Omental fat pad (tissue), 4 donors: ENCODE data around the gene COPRS. TPM values are rescaled to one million over a fixed set of nuclear protein-coding genes. Genes with fewer than 3 reads are reported as not detected.

ENCODE experiments used
- ATAC-seq: fragments of 150-250 bp; one replicate; pipeline ENCODE4 v1.9.1; 2016; ENCODE audit warnings: mild to moderate bottlenecking, moderate library complexity; ENCODE audit not compliant: low FRiP score
- DNase-seq: peaks from one replicate; pipeline ENCODE4 v3.0.0-alpha.2; 2019; ENCODE audit warnings: low spot score
- CTCF ChIP-seq, 3 donors: fragments of 450-650 bp; IDR thresholded peaks; one replicate each; pipeline ENCODE4 v1.5.1; 2016 to 2017; ENCODE audit warnings: antibody characterized with exemption in 3 of 3, mild to moderate bottlenecking in 3 of 3, moderate library complexity in 2 of 3
- total RNA-seq, 4 donors: library from RNA; depleted of rRNA; stranded (reverse); fragments of >200 nt; gene quantifications; one replicate each; pipeline ENCODE4 v1.1.0, GENCODE V29; 2016

COPRS gene
- 10 to 100 TPM; 39.2 to 76.1 (median 61.8) TPM for total RNA-seq

DNA sequence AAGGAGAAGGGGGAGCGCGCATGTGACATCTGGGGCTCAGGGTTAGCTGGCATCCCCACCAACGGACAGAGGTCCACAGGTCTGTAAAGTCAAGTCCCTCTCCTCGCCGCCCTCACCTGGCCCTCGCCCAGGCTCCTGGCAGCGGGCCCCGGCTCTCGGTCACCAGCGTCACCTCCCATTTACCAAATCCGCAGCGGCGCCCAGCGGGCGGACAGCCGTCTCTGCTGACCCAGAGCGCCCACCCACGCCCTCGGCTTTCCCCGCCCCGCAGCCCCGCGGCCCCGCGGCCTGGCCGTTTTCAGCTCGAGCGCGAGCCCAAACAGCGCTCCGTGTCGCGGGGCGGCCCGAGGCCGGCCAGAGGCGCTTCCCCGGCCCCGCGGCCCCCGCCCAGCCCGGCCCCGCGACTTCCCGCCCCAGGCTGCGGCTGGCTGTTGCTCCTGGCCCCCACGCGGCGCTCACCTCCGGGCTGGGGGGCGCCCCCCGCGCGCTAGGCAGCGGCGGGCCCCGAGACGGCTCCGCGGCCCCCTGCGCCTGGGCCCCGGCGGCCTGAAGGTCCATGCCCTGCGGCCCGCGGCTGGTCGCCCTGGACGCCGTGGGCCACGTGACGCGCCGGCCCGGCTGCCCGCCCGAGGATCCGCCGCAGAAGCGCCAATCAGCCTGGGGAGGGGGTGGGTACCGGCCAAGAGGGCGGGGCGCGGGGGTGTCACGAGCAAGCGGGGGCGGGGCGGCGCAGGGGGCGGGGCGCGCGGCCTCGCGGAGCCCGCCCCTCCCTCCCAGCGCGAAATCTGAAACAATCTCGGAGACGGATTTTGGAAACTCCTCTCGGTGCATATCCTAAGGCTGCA lies at the start of gene COPRS:
COPRS (minus strand) TSS at position 603 of the 845 bp plus-strand sequence; CDS start at position 558, 45 bp downstream.
- TF ChIP-seq CTCF (IDR thresholded peaks at IDR 0.05), result no peak
- DNase-seq (peak; percentile 61), ATAC-seq (peak; percentile 82)

- ATAC-seq, result no peak
- TF ChIP-seq CTCF (IDR thresholded peaks at IDR 0.05), result no peak
- no peak for DNase-seq
Measured at GRCh38 chr17:31908386-31908785, 49.3 kb upstream of the COPRS start.

DNA sequence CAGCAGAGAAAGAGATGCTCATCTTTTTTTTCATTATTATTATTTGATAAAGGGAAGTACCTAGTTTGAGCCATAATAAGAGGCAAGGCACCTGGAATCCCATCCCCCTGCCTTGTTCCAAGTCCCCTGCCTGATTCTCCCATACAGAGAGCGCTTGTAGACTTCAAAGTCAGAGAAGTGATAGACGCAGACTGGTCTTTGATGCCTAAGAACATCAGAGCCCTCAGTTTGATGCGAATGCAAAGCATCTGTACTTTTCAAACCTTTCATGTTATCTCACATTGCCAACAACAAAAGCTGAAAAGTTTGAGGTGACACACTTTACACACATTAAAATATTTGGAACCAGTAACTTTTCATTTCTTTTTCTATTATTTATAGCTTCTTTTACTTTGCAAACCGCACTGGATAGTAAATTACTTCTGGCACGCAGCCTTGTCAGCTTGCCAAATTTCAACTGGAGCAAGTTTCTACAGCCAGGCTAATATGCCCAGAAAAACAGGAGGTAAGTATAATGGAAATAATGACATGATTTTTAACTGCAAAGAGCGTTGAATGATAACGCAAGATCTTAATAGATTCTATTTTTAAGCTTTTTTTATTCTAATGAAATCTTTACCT lies 48.4 kb upstream of the COPRS start:
- TF ChIP-seq CTCF (IDR thresholded peaks at IDR 0.05), result no peak
- ATAC-seq, result no peak
- DNase-seq, result no peak

DNA sequence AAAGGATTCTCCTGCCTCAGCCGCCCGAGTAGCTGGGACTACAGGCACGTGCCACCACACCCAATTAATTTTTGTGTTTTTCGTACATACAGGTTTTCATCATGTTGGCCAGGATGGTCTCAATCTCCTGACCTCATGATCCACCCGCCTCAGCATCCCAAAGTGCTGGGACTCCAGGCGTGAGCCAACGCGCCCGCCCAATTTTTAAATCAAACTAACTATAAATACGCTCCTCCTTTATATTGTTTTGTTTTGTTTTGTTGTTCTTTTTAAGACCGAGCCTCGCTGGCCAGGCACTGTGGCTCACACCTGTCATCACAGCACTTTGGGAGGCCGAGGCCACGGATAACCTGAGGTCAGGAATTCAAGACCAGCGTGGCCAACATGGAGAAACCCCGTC lies 44.4 kb upstream of the COPRS start:
- TF ChIP-seq CTCF (IDR thresholded peaks at IDR 0.05), result no peak
- no peak for DNase-seq
- ATAC-seq, result no peak

DNA sequence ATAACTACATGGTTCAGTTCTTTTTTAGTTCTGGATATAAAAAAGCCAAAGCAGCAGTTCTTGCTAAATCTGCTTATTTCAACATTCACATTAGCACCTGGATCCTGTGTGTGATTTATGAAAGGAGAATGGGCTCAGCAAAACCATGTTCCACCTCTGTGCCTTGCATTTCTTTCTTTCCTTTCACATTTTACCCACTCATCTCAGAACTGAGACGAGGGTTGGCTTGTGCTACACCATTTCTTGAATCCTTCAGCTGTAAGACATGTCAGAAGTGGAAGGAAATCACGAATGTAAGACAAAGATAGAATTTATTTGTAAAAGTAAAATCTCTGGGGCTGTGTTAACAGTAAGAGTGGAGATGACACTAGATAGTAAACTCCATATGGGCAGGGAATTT lies 43.6 kb upstream of the COPRS start:
- ATAC-seq (no peak), DNase-seq (no peak)
- no peak for TF ChIP-seq CTCF (IDR thresholded peaks at IDR 0.05)

- no peak for TF ChIP-seq CTCF (IDR thresholded peaks at IDR 0.05)
- no peak for ATAC-seq
Measured at GRCh38 chr17:31900877-31901276, 41.8 kb upstream of the COPRS start.

DNA sequence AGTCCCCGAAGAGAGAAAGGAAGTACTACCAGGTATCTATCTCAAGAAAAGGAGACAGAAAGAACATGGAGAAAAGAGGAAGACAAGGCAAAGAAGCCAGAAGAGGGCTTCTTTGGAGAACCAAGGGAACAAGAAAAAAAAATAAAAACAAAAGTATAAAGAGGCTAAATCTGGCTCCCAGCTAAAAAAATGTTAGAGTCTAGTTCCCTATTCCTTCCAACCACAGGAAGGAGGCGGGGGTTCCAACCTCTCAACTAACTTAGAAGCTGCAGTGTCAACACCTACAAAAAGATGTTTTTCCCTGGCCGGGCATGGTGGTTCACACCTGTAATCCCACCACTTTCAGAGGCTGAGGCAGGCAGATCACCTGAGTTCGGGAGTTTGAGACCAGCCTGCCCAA lies 29.1 kb upstream of the COPRS start:
- DNase-seq, result no peak
- no peak for TF ChIP-seq CTCF (IDR thresholded peaks at IDR 0.05)

More at GRCh38 chr17:31900877-31901276, 41.8 kb upstream of the COPRS start:
- DNase-seq, result no peak

More for the DNA sequence above, 29.1 kb upstream of the COPRS start:
- ATAC-seq, result no peak
